GM11168 (cell line): ENCODE results near the gene SHISA3.
"Not testable (repeated sequence)": the region's sequence is repeated elsewhere in the genome, so short reads cannot be mapped to it uniquely, and the experiment has no call there.

Source experiments
- in situ Hi-C: fragments of 300-500 bp; cut with MboI; formaldehyde crosslinking; loops from one replicate; pipeline ENCODE4 v1.12.0; 2022; ENCODE audit warnings: low sequenced_read_pairs; ENCODE audit not compliant: unreplicated experiment

SHISA3 gene

GRCh38 chr4:42396752-42397634 lies at the start of gene SHISA3:
TSS of gene SHISA3 (plus strand) at chr4:42397488. CDS start at chr4:42398057, 569 bp downstream.
- in situ Hi-C loops, result no loop called here

GRCh38 chr4:42348247-42348646 lies 49.0 kb upstream of the SHISA3 start:
- in situ Hi-C loops, result no loop called here

- in situ Hi-C loops, result no loop called here
Observed at GRCh38 chr4:42348692-42349091, 48.6 kb upstream of the SHISA3 start.

GRCh38 chr4:42350611-42351182 lies 46.6 kb upstream of the SHISA3 start:
- in situ Hi-C loops, result no loop called here

- in situ Hi-C loops, result no loop called here
Observed at GRCh38 chr4:42352049-42352448, 45.2 kb upstream of the SHISA3 start.

GRCh38 chr4:42357325-42357724 lies 40.0 kb upstream of the SHISA3 start:
- in situ Hi-C loops, result no loop called here

GRCh38 chr4:42359711-42360110 lies 37.6 kb upstream of the SHISA3 start:
- in situ Hi-C loops, result no loop called here

GRCh38 chr4:42360256-42360669 lies 37.0 kb upstream of the SHISA3 start:
- in situ Hi-C loops, result no loop called here

- in situ Hi-C loops, result no loop called here
Observed at GRCh38 chr4:42361456-42361855, 35.8 kb upstream of the SHISA3 start.

- in situ Hi-C loops, result no loop called here
Observed at GRCh38 chr4:42362591-42362990, 34.7 kb upstream of the SHISA3 start.

- in situ Hi-C loops, result no loop called here
Observed at GRCh38 chr4:42363614-42364013, 33.7 kb upstream of the SHISA3 start.

- in situ Hi-C loops, result loop anchor here (5.0 kb wide), 1 partner anchor 153 kb away; no protein-coding TSS in a partner anchor
Observed at GRCh38 chr4:42364266-42365053, 32.8 kb upstream of the SHISA3 start.

GRCh38 chr4:42366959-42367358 lies 30.3 kb upstream of the SHISA3 start:
- in situ Hi-C loops, result loop anchor here (5.0 kb wide), 1 partner anchor 150 kb away; no protein-coding TSS in a partner anchor

- in situ Hi-C loops, result loop anchor here (5.0 kb wide), 1 partner anchor 148 kb away; no protein-coding TSS in a partner anchor
Observed at GRCh38 chr4:42369489-42369888, 27.8 kb upstream of the SHISA3 start.

- in situ Hi-C loops, result no loop called here
Observed at GRCh38 chr4:42371305-42372252, 25.7 kb upstream of the SHISA3 start.

- in situ Hi-C loops, result not testable (repeated sequence)
Observed at GRCh38 chr4:42372303-42372702, 25.0 kb upstream of the SHISA3 start.

- in situ Hi-C loops, result no loop called here
Observed at GRCh38 chr4:42377497-42377896, 19.8 kb upstream of the SHISA3 start.

- in situ Hi-C loops, result no loop called here
Observed at GRCh38 chr4:42381666-42382065, 15.6 kb upstream of the SHISA3 start.

GRCh38 chr4:42385516-42385915 lies 11.8 kb upstream of the SHISA3 start:
- in situ Hi-C loops, result no loop called here
